Measurements from ENCODE around the gene C6orf47.

The C6orf47 gene

DNA sequence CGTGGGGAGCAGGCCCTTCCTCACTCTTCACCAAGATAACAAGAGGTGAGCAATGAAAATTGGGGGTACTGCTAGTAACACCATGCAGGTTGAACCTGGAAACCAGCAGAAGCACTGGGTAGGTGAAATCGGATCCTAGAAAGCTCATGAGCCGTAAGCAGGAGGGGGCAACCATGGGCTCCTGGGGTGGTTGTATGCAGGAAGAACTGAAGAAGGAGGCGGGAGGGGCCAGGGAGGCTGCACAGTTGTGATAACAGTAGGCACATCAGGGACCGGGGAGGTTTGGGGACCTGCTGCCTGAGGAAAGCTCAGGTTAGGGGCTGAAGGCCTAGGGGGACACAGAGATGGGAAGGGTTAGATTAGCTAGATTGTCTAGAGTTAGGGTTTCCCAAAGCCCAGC lies 25.9 kb upstream of the C6orf47 start:
- no peak overlapping the region for H3K27ac ChIP-seq
- TF ChIP-seq CTCF (conservative IDR thresholded peaks at IDR 0.05) (no peak), ZFX (IDR thresholded peaks at IDR 0.05) (no peak)

GRCh38 chr6:31683591-31683990 lies 23.0 kb upstream of the C6orf47 start:
- no peak for TF ChIP-seq ZFX (IDR thresholded peaks at IDR 0.05)
- TF ChIP-seq CTCF (conservative IDR thresholded peaks at IDR 0.05): no peak
- no peak overlapping the region for H3K27ac ChIP-seq

- no peak for TF ChIP-seq CTCF (conservative IDR thresholded peaks at IDR 0.05)
- TF ChIP-seq ZFX (IDR thresholded peaks at IDR 0.05): no peak
- no peak overlapping the region for H3K27ac ChIP-seq
Observed at GRCh38 chr6:31681135-31681671, 20.6 kb upstream of the C6orf47 start.

DNA sequence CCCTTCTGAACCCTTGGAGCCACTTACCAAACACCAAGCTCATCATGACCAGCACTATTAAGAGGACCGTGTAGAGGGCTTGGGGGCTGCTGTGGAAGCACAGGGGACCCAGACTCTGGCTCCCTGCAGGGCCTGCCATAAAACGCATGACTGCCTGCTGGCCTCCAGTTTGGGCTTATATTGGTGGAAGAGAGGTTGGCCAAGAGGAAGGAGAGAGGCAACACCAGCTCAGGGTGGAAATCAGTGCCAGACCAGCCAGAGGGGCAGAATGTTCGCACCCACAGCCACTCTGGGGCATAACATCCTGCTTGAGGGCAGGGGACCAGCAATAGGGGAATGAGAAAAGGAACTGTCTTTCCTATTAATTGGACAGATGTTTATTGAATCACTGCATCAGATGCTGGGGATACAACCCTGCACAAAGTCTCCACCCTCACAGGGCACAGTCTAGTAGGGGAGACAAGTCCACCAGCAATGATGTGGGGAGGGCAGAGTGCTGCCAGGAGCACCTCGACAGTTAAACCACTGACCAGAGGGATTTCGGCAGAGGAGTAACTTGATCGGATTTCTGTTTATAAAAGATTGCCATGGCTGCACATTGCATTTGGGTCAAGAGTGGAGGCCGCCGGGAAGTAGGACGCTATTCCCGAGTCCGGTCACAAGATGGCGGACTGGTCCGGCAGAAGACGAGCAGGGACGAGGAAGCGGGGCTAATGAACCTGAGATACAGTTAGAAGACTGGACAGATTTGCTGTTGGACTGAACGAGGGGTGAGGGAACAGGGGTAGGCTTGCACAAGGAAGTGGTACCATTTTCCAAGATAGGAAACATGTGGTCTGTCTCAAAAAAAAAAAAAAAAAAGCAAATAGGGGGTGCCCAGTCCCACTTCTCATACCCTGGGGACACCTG lies 19.9 kb upstream of the C6orf47 start, which contains the start of gene LY6G5C:
LY6G5C (minus strand) TSS at position 842 of the 909 bp plus-strand sequence; CDS start at position 148, 694 bp downstream.
- TF ChIP-seq ZFX (IDR thresholded peaks at IDR 0.05) (no peak), CTCF (conservative IDR thresholded peaks at IDR 0.05) (peak; percentile 86)
- H3K27ac ChIP-seq: no peak within 1 kb of the TSS

DNA sequence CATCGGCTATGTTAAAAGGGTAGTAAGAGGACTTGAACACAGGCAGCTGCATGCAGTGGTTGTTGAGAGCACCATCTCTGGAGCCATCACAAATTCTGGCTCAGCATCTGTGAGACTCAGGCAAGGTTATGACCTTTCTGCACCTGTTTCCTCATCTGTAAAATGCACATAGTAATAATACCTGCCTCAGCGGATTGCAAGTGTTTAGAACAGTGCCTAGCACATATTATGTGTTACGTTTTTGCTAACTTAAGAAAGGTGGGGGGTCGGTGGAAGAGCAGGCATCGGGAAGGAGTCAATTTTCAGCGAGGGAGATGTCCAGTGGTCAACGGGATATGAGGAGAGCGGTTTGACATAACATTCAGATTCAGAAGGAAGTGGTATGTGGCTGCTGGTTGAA lies 17.4 kb upstream of the C6orf47 start:
- TF ChIP-seq ZFX (IDR thresholded peaks at IDR 0.05) (no peak), CTCF (conservative IDR thresholded peaks at IDR 0.05) (no peak)
- H3K27ac ChIP-seq: no peak overlapping the region

- TF ChIP-seq CTCF (conservative IDR thresholded peaks at IDR 0.05) (no peak), ZFX (IDR thresholded peaks at IDR 0.05) (no peak)
- no peak overlapping the region for H3K27ac ChIP-seq
Observed at GRCh38 chr6:31676904-31677303, 16.3 kb upstream of the C6orf47 start.

DNA sequence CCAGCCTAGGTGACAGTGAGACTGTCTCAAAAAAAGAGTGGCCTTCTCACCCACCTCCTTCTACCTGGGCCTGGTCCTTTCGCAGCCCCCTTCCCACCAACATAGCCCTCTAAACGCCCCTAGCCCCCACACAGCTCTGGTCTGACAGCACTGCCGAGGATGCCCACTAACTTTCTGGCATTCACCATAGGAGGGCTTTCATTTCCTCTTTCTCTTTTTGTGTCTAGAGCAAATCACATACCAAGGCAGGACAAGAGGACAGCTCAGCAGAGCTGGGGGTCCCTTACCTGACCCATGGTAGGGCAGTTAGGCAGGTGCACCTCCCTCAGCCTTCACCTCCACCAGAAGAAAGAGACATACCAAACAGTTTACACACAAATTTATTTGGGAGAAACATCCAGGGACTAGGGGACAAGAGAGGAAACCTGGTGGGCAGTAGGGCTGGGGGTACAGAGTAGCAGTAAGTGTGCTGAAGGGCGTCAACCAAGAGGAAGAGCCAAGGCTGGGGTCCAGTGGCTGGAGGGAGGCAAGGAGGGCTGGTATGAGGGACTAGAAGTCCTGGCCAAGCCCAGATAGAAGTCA lies 15.8 kb upstream of the C6orf47 start:
- no peak overlapping the region for H3K27ac ChIP-seq
- no peak for TF ChIP-seq CTCF (conservative IDR thresholded peaks at IDR 0.05)
- TF ChIP-seq ZFX (IDR thresholded peaks at IDR 0.05): no peak

All from C4-2B (cell line).